Activated CD4-positive, alpha-beta T cell treated with anti-CD3 and anti-CD28 coated beads, Interleukin-10, Interleukin-2, amounts not matched to agents 100 ng/mL and 50 ng/mL, durations not matched to agents 16 hours and 8 hours (primary cell): ENCODE results near the gene BEND4.
A peak's percentile ranks its signal among the peaks of the same experiment; 100 is the strongest.
"Not testable (repeated sequence)": the region's sequence is repeated elsewhere in the genome, so short reads cannot be mapped to it uniquely, and the experiment has no call there.

Experiments
- DNase-seq: peaks from one replicate; pipeline ENCODE4 v3.0.0-alpha.2; 2020

The BEND4 gene

DNA sequence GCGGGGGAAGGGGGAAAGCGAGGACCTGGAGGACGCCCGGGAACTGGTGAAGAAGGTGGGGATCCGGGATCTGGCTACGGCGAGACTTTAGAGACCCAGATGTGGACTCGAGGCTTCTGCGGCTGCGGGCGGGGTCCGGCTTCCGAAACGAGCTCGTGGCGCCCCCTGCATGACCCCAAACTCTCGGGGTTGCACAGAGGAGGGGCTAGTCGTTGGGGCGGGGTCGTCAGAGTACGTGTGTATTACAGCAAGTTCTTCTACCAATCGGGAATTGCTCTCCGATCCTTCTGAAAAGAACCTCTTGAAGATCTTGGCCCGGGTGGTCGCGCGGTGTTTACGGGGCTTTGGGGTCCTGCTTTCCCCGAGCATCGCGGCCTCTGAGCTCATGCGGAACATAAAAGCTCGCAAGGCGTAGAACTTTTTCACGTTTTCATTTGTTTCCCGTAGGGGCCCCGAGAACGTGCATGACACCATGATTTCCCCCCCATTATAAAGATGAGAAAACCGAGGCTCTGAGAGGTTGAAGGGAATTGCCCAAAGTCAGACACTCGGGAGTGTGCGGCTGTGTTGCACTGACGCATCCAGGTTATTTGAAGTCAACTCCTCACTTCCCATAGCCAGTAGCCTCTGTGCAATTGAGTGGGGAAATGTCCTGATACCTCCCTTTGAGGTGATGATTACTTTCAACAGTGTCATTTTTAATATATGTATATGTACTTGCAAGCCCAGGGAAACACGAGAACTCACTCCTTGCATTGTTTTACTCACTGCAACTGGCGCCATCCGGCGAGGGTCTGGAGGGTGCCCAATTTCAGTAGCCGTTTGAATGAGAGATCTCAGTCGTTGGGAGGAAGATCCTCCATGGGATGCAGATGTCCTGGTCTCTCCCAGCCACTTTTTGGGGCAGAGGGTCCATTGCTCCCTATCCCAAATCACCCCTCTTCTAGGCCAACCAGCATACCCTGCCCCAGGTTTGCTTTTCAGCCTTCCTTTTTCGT is at the start of gene BEND4:
TSS of gene BEND4 (minus strand) at position 149 of the 998 bp plus-strand sequence. CDS start 512 bp downstream, outside the sequence.
- no peak for DNase-seq

DNA sequence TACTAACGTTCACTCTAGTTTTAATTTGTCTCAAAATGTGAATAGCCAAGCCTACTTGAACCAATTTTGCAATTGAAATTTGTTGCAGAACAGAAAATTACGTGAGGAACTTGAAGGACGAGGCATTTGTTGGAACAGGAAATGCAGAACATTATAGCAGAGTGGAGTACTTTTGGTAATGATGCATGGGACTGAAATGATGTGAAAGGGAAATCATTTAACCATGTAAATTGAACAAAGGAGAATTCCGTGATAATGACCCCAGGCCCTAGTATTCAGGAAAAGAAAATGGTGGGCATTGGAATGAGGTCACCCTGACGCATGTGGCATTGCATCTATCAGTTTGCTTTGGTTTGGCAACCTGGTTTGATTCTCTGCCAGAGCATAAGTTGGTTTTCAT is 44.9 kb upstream of the BEND4 start:
- no peak for DNase-seq

DNA sequence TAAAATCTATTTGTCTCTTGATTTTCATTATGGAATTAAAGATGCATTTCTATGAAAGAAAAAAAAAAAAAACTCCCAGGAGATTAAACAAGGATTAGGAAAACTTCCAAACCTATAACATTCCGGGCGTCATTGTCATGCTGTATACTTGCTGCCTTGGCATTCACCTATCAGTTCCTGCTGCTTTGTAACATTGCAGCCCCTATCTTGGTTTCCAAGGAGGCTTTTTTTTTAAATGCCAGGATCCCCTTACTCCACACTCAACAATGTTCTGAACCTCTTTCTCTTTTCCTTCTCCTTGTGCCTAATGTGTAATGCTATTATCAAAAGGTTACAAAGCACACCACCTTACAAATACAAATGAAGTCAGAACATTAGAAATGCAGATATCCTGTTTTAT is 20.5 kb upstream of the BEND4 start:
- no peak for DNase-seq

DNA sequence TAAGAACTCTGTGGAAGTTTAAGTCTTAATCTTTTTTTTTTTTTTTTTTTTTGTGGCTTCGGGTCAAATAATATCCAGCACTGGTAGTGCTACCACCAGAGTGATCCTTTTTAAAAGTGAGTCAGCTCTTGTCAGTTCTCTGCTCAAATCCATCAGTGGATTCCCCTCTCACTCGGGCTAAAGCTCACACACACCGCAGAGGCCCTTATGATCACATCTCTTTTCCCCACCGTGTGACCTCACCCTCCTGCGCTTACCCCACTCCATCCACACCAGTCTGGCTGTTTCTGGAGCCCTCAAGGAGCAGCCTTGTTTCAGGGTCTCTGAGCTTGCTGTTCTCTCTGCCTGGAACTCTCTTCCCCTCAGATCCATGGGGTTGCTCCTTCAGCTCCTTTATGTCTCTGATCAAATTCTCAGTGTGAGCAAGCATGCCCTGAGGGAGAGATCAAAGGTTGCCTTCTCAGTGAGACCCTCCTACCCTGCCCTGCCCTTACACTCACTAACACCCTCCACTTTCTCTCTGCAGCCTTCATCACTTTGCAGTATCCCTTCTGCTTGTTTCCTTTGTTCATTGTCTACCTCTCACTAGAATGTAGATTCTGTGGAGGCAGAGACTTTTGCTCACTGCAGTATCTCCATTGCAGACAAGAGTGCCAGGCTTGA is 19.8 kb upstream of the BEND4 start:
- no peak for DNase-seq

DNA sequence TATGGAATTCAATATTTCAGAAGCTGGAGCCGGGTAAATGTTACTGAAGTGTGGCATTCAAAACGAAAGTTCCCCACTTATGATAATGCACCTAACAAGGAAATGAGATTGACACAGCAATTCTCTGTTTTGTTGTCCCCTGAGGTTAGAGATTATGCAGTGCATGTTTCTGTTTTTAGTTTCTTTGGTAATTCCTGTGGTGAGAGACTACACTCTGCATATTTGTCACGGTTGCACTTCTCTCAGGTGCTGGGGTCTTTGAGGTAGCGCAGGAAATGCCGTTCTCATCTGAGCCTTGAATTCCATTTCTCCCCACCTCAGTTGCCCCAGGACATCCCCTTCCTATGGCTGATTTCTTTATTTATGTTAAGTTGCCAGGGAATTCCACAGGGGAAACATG is 15.3 kb upstream of the BEND4 start:
- peak; percentile 68 for DNase-seq

DNA sequence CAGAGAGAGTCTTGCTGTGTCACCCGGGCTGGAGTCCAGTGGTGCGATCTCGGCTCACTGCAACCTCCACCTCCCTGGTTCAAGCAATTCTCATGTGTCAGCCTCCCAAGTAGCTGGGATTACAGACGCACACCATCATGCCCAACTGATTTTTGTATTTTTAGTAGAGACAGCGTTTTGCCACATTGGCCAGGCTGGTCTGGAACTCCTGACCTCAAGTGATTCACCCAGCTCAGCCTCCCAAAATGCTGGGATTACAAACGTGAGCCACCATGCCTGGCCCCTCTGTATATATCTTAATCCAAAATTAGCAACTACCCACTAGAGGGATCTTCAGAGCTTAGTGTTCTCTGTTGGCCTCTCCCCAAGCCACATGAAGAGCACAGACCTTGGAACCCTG is 13.7 kb upstream of the BEND4 start:
- DNase-seq = not testable (repeated sequence)

DNA sequence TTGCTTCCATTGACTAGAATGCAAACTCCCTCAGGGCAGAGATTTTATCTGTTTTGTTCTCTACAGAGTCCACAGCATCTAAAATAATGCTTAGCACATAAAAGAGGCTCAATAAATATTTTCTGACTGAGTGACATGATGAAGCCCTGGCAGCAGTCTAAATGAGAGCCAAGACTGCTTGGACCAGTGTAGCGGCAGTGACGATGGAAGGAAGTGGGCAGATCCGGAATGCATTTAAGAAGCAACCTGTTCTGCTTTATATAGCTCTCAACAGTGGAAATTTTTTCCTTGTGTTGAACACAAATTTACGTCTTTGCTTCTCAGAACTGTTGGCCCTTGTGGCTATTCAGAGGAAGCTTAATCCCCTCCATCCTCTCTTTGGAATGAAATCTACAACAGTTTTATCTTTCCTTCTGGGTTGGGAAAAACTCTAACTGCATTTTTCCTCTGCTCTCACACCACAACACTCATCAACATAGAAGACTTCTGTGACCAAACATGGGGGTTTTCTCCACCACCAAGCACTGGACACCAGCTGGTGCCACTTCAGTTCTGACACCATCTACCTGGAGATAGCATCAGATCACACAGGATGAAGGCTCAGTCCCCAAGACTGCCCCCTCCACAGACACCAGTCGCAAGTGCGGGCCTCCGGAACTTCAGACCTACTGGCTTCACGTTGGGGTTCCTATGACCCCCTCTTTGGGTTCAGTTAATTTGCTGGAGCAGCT is 7.0 kb upstream of the BEND4 start:
- DNase-seq = no peak

DNA sequence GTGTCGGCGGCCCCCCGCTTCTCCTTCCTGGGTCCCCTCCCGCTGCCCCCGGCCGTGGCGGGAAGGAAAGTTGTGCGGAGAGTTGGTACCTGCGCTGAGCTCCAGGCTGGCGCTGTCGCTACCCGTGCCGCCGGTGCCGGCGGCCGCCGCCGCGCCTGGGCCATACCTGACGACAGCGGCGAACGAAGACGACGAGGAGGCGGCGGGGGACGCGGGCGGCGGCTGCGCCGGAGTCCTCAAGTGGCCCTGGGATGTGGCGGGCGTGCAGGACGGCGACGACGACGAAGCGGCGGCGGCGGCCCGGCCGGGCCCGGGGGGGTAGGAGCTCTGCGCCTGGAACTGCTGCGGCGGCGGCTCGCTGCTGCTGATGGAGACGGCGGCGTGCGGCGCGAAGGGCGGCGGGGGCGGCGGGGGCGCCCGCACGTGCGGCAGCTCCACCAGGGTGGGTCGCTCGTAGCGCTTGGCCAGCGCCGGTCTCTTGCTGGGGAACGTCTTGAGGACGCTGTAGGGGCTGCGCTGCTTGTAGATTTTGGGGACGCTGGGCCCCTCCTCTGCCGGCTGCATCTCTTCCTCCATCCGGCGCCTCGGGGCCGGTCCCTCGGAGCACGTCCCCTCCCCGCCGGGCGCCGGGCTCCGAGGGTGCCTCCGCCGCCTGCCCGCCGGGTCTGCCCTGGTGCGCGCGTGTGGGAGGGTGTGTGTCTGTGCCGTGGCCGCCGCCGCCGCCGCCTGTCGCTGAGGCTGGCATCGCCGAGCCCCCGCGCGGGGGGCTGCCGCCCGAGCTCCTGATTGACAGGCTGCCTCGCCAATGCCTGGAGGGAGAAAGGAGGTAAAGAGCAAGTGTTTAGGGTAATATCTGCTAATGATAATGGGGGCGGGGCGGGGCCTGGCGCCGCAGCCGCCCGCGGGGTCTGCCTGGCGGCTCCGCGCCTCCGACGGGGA is 618 bp downstream of the BEND4 start:
- DNase-seq = peak; percentile 34

DNA sequence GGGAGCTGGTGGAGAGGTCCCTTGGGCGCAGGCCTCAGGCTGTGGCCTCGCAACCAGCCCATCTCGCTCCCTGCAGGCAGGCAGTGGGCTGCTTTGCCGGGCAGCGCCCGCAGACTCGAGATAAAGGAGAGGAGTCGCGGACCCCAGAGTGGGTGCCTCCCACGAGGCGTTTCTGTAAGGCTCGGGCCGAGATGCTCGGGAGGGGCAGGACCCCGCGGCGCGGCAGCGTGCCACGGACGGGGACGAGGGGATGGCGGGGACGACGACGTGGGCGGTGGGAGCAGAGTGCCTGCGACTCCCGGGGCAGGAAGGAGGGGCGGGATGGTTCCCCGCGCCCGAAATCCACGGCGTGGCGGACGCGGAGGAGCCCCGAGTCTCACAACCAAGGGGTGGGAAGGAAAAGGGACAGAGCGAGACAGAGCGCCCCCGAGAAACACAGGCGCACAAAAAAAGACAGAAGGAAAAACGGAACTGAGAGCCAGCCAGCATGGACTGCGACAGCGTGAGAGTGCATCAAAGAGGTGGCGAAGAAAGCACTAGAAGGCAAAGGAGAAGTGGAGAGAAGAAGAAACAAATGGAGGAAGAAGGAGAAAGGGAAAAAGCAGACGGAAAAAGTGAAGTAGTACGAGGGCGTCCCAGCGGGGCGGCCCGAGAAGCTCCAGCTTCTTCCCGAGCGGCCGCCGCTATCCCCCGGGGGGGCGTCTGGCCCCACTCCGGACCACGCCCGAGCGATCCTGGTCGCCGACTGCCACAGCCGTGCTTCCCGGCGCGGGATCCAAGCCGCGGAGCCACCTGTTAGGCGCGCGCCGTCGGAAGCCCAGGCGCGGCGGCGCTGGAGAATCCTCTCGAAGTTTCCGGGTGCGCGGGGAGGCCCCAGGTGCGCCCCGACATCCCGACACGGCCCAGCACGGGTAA is 1.5 kb downstream of the BEND4 start:
- no peak for DNase-seq

DNA sequence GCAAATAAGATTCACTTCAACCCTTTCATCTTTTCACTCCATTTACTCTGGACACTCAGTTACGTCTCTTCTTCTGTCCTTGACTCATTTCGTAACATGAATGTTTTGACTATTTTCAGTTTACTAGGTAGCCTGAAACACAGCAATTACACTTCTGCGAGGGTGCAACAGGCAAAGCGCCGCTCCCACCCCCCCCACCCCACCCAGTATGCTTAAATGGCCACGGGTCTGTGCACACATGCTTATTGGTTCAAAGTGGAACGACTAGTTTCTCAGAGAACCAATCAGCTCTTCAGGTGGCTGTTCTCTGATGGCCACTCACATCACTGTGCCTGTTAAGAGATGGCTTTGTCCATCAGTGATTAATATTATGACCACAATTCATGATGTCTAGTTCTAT is 3.5 kb downstream of the BEND4 start:
- DNase-seq = no peak

DNA sequence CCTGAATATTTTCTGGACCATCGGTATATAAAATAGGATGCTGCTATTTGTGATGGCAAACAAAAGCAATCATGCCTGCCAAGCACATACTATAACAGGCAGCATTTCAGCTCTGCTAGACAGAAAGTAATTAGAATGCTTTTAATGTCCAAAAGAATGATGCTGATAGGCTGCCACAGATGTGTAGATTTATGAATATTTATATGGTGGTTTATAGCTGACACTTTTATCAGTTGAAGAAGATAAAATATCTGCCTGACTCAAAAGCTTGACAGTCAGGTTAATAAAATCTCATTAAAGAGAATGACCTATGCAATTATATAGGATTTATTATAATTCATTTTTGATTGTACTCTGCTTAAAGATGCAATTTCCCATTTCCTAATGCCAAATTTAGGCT is 4.0 kb downstream of the BEND4 start:
- DNase-seq = no peak

DNA sequence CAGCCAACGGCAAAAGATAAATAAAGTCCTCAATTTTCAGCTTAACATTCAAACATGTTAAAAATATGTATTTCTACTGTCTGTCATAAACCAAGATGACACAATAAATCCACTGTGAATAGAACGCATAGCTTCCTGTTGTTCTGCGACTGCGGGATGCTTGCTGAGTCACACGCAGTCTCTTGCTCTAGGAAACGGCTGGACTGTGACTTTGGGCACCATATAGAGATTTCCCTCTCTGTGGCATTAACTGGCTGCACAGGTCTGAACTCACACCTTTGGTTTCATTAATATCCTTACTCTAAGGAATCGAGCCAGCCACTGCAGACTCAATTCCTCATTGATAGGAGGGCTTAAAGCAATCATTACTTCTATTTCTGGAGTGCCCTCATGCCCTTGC is 8.4 kb downstream of the BEND4 start:
- DNase-seq = no peak

DNA sequence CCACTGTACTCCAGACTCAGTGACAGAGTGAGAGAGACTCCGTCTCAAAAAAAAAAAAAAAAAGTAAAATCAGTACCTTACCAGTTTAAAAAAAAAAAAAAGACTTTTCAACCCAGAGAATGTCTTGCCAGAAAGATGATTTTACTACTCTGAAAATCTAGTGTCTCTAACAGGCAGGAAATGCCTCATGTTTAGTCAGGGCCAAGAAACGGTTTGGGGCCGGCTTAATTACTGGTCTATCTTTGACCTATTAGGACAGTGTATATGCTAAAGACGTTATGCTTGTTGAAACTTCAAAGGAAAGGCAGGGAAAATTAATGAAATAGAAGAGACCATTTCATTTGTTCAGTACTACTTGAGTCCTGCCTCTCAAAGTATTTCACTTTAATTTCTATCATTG is 9.9 kb downstream of the BEND4 start:
- no peak for DNase-seq

DNA sequence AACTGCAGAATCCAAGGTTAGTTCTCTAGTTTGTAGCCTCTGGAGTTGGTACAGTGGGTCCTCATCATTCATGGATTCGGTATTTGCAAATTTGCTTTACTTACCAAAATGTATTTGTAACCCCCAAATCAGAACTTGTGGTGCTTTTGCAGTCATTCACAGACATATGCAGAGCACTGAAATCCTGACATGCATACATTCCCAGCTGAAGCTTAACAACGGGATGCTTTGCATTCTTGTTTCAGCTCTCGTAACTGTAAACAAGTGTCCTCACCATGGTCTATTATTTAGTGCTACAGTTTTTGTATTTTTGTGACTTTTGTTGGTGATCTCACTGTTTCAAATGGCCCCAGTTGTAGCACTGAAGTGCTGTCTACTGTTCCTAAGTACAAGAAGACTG is 16.1 kb downstream of the BEND4 start:
- DNase-seq = no peak

DNA sequence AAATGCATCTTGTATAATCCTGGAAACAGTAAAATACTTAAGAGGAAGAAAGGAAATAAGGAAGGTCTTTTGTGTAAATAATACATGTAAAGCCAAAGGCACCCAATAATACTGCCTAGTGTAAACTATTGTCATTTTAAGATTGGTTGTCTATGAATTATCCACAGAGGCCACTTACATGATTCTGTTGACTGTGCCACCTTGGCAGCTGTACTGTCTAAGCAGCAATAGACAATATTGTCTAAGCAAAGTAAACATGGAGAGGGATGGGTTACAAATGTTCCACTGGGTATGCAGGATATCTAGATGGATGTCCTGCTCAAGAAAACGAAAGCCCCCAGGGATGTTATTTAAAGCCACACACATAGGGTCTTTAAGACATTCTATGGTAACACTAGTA is 19.4 kb downstream of the BEND4 start:
- no peak for DNase-seq

DNA sequence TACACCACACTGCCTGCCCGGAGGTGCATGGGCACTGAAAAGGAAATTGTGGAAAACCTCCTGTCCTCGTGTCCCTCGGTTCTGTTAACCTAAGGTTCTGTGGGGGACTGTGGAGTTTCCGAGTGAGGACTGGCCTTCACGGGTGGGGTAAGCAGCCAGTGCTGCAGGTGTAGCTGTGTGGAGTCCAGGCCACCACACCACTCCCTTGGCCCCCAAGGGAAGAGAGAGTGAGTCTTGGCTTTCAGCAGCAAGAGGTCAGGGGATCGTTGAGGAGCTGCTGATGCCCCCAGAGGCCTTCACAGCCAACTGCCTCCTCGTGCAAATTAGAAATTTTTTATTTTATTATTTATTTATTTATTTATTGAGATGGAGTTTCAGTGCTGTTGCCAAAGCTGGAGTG is 20.4 kb downstream of the BEND4 start:
- DNase-seq = no peak

DNA sequence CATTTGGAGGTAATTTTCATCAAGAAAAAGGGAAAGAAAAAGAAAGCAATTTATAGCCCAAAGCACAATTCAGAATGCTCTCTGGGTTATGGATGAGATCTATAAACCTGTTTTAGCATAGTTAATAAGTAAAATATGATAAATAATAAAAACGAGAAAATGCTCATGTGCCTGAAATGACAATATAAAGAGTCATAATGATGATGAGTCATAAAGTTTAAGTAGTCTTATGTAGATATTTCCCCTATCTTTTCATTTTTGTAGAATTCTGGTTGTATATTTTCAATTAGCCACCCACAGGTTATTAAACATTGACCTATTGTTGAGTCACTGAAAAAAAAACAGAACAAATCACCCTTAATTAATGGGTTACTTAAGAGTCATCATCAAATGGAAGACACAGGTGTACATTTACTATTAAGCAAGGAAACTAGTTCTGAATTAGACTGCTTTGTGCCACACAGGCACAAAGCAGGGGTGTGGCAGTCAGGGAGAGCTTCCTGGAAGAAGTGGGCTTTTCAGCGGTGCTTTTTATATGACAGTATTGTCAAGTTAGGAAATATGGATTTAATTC is 29.3 kb downstream of the BEND4 start:
- DNase-seq = no peak

DNA sequence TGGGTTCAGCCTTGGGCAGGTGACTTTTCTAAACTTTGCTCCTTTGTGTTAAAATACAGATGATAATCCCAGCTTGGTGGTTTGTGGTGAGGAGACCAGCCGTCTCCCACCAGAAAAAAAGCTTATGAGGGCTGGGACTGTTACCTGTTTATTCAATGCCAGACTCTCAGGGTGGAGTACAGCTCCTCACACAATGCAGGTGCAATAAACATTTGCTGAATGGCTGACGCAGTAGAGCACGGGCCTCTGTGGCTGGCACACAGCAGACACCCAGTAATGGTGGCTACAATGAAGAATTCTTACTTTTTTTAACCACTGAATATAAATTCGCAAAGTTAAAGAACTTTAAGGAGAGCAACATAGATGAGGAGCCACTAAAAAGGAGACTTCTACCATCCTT is 30.2 kb downstream of the BEND4 start:
- DNase-seq = no peak

DNA sequence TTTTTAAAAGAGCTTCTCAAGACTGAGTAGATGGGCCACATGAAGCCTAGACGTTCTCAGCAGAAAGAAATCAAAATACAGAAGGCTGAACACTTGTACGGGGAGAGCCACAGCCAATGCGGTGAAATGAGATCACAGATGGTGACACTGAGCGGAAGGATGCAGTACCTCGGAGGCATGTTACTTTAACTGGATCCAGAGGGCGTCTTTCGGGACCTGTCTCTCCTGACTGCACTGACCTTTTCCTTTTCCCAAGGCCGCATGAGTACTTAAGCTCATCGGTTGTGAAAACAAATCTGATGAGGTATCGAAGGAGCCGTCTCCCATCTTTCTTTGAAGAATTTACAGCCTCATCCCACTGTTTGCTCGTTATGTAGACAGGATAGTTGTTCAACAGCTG is 32.6 kb downstream of the BEND4 start:
- DNase-seq = no peak

DNA sequence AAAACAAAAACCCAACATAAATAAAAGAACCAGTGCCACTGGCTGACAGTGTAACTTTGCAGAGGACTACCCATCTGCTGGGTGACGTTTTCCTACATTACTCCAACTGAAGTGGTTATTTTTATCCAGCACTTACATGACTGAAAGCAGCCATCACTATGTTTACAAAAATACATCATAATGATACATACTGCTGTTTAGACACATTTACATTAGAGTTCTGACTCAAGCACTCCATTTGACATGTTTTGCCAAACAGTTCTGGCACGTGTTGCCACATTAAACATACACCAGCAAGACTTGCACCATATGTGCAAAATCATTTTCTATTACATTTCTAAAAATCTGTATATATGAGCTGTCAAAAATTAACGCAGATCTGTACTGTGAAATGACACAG is 39.6 kb downstream of the BEND4 start:
- no peak for DNase-seq

DNA sequence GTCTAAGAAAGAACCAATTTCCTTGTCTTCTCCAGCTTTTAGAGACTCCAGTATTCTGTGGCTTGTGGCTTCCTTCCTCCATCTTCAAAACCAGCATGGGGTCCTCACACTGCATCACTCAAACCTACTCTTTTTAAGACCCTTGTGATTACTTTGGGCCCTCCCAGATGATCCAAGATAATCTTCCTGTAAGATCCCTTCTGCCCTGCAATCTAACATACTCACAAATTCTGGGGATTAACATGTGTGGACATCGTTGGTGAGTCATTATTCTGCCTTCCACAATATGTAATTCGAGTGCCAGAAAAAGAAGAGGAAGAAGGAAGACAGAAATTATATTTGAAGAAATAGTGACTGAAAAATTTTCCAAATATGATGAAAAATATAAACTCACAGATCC is 47.9 kb downstream of the BEND4 start:
- DNase-seq = no peak
